ENCODE results near the gene TTI1. TPM values are rescaled to one million over a fixed set of nuclear protein-coding genes. Genes with fewer than 3 reads are reported as not detected.

TTI1 gene
- total and polyA plus RNA-seq, 2 of the 13 experiments (the other 11 are each of a cell fraction or from before 2014, with no cell fraction given), result 22.9 to 39.8 TPM

DNA sequence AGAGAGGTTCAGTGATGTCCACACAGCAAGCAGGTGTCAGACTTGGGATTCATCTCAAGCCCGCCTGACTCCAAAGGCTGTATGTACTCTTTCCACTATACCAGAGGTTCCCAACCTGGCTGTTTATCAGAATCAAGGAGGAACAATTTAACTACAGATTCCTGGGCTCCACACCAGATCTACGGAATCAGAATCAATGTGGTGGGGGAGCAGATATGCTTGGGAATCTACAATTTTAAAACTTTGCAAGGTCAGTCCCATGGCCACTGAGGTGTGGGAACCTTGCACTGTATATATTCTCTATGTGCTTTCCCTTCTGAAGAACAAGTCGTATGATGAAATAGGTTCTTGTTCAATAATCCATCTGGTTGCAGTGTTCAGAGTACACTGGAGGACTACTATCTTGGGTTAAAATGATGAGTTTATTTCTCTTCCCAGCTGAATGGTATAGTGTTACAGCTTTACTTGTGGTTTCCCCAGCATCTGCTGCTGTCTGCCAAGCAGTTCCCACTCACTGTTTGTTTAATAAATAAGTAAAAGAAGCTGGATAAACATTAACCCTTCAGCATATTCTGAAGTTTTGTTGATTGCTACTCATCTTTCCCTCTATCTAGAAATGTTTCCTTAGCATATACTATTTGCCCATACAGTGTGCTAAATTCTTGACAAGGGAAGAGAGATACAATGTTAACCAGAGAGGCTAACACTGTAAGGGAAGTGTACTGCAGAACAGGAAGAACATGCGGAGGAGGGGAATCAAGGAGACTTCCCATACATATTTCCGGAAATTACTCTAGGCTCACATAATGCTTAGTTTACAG lies 9.9 kb downstream of the TTI1 start (continued):
- no peak for TF ChIP-seq ETV6 (CRISPR knock-in tag; conservative IDR thresholded peaks at IDR 0.05)
- no peak for TF ChIP-seq ISL2 (CRISPR knock-in tag; IDR thresholded peaks at IDR 0.05)
- no peak for TF ChIP-seq EED (CRISPR knock-in tag; IDR thresholded peaks at IDR 0.05)
- TF ChIP-seq NPAS2 (CRISPR knock-in tag; IDR thresholded peaks at IDR 0.05; ENCODE audit: borderline replicate concordance), result no peak
- TF ChIP-seq KLF12 (CRISPR knock-in tag; IDR thresholded peaks at IDR 0.05; ENCODE audit: borderline replicate concordance), result no peak
- TF ChIP-seq HNRNPK (IDR thresholded peaks at IDR 0.05; ENCODE audit: low read depth, low read length, poor library complexity, severe bottlenecking), result no peak
- no peak for TF ChIP-seq ZFP41 (CRISPR knock-in tag; IDR thresholded peaks at IDR 0.05; ENCODE audit: borderline replicate concordance)
- no peak for TF ChIP-seq ZNF44 (CRISPR knock-in tag; IDR thresholded peaks at IDR 0.05)
- peak in 1 of 2 experiments; percentile 61; a peak in 1 of 4 replicates for TF ChIP-seq KLF16 (CRISPR knock-in tag; IDR thresholded peaks at IDR 0.05)
- 0 out of 2 replicates have a peak, but pooled peaks have one; percentile 28 for TF ChIP-seq MAF1 (CRISPR knock-in tag; IDR thresholded peaks at IDR 0.05; ENCODE audit: borderline replicate concordance)
- TF ChIP-seq ATF1 (CRISPR knock-in tag; IDR thresholded peaks at IDR 0.05), result no peak
- no peak for TF ChIP-seq REXO4 (CRISPR knock-in tag; IDR thresholded peaks at IDR 0.05; ENCODE audit: borderline replicate concordance)
- TF ChIP-seq MATR3 (CRISPR knock-in tag; IDR thresholded peaks at IDR 0.05), result no peak
- TF ChIP-seq CBX1 (IDR thresholded peaks at IDR 0.05; ENCODE audit: low read depth), result no peak
- TF ChIP-seq ZMYM4 (CRISPR knock-in tag; IDR thresholded peaks at IDR 0.05), result no peak
- TF ChIP-seq ZNF747 (CRISPR knock-in tag; IDR thresholded peaks at IDR 0.05; ENCODE audit: borderline replicate concordance), result no peak
- no peak for TF ChIP-seq MYNN (CRISPR knock-in tag; IDR thresholded peaks at IDR 0.05; ENCODE audit: low read depth)
- no peak for TF ChIP-seq ZC3H4 (CRISPR knock-in tag; IDR thresholded peaks at IDR 0.05; ENCODE audit: borderline replicate concordance)
- TF ChIP-seq DPF2 (CRISPR knock-in tag; IDR thresholded peaks at IDR 0.05; ENCODE audit: borderline replicate concordance, low read depth), result no peak
- TF ChIP-seq HOXA7 (CRISPR knock-in tag; IDR thresholded peaks at IDR 0.05), result no peak
- TF ChIP-seq EP300 (IDR thresholded peaks at IDR 0.05; ENCODE audit: low read depth in 2 of 2, low read length in 2 of 2), result no peak
- TF ChIP-seq EP300 (CRISPR knock-in tag; IDR thresholded peaks at IDR 0.05; ENCODE audit: borderline replicate concordance), result 0 out of 2 replicates have a peak, but pooled peaks have one; percentile 9
- TF ChIP-seq U2AF2 (IDR thresholded peaks at IDR 0.05; ENCODE audit: low read depth, low read length), result no peak
- TF ChIP-seq HNF1A (IDR thresholded peaks at IDR 0.05; ENCODE audit: low read depth), result peak; percentile 27; the same call in 1 of the 2 replicates
- TF ChIP-seq HNF1A (CRISPR knock-in tag; IDR thresholded peaks at IDR 0.05; ENCODE audit: borderline replicate concordance), result no peak

Measured in HepG2 (cell line).